NOMO-1 treated with DMSO at 0.1 percent for 48 hours (cell line): Measurements from ENCODE around the gene CCR8.
"Not testable (repeated sequence)": the region's sequence is repeated elsewhere in the genome, so short reads cannot be mapped to it uniquely, and the experiment has no call there.

Experiments used
- DNase-seq: peaks from one replicate; lab custom pipeline; 2025; ENCODE audit not compliant: unreplicated experiment; lab: John Stamatoyannopoulos, UW

The CCR8 gene

GRCh38 chr3:39346785-39347585 lies 17.5 kb downstream of the CCR8 start:
- DNase-seq: no peak

- no peak for DNase-seq
These were observed 18.0 kb downstream of the CCR8 start for GRCh38 chr3:39347586-39347876.

DNA sequence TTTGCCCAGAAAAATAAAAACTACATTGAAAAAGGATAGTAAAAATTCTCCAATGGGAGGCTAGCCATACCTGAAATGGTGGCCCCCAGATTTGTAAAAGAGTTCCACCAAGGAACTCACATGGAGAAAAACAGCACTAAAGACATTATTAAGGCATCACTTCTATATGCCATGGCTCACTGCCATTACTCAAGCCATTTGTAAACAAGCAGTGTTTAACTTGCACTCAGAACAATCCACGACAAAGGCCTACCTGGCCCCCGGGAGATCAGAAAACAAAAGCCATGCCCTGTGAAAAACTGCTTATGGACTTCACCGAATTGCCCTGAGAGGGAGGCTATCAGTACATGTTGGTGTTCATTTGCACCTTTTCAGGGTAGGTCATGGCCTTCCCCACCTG lies 19.6 kb downstream of the CCR8 start:
- DNase-seq: no peak

DNA sequence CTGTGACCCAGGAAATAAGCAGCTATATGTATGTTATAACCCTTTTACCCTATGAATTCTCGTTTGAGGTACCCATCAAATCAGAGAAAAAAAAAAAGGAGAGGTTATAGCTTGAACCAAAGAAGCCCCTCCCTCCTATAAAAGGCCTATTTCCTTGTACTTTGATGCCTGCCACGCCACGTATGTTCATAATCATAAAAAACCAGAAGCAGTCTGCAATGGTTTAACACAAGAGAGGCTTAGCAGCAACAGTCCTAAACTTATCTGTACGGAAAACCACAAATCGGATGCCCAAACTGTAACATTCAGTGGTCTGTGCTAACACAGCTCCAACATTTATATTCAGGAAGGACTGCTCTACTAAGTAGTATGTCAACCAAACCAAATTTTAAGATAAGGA lies 21.2 kb downstream of the CCR8 start:
- no peak for DNase-seq

DNA sequence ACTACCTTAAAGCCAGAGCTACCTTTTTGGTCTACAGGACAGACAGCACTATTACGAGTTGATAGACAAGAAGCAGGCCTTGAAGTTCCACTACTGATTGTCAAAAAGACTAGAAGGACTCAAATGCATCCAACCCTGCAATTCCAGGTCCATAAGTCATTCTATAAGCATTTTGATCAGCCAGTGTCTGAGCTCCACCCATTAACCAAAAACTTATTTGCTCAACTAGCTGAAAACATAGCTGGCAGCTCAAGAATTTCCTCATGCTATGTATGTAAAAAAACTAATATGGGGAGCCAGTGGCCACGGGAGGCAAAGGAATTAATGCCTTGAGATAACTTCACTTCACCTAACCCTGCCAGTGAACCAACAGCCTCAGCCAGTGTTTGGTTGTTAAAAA lies 21.6 kb downstream of the CCR8 start:
- DNase-seq: not testable (repeated sequence)

- DNase-seq: not testable (repeated sequence)
These were observed 23.8 kb downstream of the CCR8 start for GRCh38 chr3:39353168-39353927.

GRCh38 chr3:39358333-39358732 lies 28.8 kb downstream of the CCR8 start:
- no peak for DNase-seq

DNA sequence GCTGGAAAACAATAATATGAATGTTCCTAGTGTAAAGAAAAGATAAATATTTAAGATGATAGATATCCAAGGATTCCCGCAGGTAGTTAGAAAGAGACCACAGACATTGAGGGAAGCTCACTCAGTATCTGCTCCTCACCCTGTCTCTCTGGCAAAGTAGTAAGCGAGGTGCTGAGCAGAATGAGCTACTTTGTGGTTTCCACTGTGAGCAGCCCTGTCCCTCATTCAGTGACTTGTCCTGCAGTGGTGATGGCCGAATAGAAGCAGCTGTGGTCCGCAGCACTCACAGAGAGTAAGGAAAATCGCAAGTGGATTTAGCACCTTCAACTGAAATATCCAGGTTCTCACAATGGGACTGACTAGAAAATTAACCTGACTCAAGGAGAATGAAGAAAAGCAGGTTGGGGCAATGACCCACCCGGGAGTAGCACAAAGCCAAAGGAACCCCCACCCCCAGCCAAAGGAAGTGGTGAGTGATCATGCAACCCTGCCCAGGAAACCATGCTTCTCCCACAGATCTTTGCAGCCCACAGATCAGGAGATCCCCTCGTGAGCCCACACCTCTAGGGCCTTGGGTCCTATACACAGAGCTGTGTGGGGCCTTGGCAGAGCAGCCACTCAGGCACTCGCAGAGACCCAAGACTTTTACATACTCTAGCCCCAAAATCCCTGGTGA lies 31.9 kb downstream of the CCR8 start:
- no peak for DNase-seq

DNA sequence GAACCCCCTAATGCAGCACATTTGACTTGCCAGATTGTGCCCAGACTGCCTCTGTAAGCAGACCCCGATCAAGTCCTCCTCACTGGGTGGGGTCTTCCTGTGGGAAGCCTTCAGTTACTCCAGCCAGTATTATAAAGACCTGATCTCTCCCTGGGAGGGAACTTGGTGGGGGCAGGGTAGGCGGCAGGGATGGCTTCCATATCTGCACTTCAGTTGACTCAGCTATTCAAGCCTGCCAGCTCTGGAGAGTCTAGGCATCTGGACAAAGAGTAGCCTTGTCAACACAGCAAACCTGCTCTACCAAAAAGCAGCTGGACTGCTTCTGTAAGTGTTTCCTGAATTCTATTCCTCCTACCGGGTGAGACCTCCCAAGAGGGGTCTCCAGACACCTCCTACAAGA lies 32.7 kb downstream of the CCR8 start:
- DNase-seq: no peak

DNA sequence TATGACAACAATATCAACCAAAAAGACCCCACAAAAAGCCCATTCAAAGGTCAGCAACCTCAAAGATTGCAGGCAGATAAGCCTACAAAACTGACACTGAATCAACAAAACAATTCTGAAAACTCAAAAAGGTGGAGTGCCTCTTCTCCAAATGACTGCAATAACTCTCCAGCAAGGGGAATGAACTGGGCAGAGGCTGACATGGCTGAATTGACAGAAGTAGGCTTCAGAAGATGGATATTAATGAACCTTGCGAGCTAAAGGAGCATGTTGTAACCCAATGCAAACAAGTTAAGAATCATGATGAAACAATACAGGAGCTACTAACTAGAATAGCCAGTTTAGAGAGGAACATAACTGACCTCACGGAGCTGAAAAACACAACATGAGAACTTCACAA lies 33.3 kb downstream of the CCR8 start:
- no peak for DNase-seq

GRCh38 chr3:39370450-39370849 lies 40.9 kb downstream of the CCR8 start:
- DNase-seq: not testable (repeated sequence)

DNA sequence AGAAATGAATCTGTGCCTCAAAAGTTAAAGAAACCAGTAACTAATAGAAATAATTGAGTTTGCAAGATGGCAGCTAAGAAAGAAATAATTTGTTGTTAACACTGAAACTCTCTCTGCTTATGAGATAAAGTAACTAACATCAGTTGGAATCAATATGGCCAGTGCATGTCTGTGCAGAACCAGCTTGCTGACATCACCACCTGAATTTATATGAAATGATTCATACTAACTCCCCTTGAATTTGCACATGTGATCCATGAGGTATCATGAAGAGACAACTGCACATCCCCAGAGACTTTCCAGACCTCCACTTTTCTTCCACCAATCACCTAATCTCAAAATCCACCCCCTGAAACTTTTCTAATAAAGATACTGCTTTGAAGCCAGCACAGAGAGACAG lies 43.3 kb downstream of the CCR8 start:
- no peak for DNase-seq

- DNase-seq: no peak
These were observed 47.6 kb downstream of the CCR8 start for GRCh38 chr3:39376959-39377634.

DNA sequence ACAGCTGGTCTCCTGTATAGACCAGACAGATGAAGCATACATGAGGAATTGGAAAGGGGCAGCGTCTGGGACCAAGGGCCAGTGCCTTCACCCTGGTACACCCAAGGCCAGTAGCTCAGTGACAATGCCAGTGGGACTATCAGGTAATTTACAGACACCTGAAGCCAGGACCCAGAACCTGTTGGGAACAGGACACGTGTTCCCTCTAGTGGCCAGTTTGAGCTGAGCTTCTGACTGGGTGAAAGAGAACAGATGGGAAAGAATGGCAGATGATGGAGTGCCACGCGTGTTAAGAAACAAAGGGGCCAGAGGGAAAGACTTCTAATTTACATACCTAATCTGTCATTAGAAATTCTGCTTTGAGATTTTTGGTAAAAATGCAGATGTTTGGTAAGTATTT lies 48.6 kb downstream of the CCR8 start:
- DNase-seq: no peak

DNA sequence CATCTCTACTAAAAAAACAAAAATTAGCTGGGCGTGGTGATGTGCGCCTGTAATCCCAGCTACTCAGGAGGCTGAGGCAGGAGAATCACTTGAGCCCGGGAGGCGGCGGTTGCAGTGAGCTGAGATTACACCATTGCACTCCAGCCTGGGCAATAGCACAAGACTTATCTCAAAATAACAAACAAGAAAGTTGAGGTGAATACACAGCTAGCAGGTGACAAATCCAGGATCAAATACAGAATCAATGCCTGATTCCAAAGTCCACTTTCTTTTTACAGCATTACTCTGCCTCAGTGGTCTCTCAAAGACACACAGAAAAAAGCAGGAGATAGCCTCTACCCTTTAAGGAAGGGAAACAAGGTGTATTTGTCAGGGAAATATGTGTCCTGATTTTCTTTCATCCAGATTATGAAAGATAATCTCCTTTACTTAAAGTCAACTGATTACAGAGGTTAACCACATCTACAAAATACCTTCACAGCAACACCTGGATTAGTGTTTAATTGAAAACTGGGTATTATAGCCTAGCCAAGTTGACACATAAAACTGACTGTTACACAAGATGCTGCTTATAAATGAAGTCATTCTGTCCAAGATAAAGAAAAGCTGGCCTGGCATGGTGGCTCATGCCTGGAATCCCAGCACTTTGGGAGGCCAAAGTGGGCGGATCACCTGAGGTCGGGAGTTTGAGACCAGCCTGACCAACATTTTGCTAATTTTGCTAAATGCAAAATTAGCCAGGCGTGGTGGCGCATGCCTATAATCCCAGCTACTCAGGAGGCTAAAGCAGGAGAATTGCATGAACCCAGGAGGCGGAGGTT lies 49.7 kb downstream of the CCR8 start:
- no peak for DNase-seq

DNA sequence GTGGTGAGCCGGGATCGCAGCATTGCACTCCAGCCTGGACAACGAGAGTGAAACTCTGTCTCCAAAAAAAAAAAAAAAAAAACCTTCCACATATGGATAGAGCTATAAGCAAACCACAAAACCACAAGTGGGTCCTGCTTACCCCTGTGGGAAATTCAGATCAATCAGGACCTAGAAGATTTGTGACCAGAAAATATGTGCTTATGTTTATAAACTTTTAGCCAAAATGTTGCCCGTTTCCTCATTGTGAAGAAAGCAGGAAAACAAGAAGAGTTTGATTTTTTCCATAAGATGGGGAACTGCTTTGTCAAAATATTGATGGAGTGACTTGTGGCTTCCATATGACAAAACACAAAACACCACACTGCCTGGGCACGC lies 50.3 kb downstream of the CCR8 start:
- DNase-seq: no peak

DNA sequence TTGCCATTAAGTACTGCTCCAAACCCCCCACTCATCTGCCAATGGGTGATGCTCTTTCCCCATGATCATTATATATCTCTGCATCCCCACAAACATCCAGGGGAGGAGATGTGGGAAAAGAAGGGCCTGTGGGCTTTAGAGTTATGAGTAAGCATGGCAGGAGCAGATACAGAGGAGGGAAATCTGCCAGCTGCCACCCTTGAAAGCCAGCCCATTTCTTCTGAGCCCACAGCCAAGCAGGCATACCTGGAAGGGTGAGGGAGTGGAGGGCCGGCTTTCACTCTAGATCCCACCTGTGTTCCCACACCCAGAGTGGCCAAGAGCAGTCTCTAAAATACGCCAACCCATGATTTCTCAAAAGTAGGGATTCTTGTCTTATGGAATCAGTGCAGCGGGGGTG lies 51.9 kb downstream of the CCR8 start:
- no peak for DNase-seq
